Prostate gland (tissue), 2 donors: ENCODE data around the gene ZSWIM5.
"Not testable (repeated sequence)": the region's sequence is repeated elsewhere in the genome, so short reads cannot be mapped to it uniquely, and the experiment has no call there.

Source experiments
- POLR2AphosphoS5 ChIP-seq: sonication (generic); formaldehyde crosslinking; IDR thresholded peaks from one replicate; pipeline ENCODE4 v1.6.1; 2017; ENCODE audit warnings: antibody characterized with exemption
- TF ChIP-seq, protein P1 (sequence below), 4 experiments: fragments of 200-600 bp in 2 of 4; fragments of 450-650 bp in 2 of 4; sonication (generic) in 2 of 4; IDR thresholded peaks; 1 replicate in 3 of 4; 2 replicates in 1 of 4; pipeline ENCODE4 v1.5.1; 2016 to 2019; ENCODE audit warnings: antibody characterized with exemption in 4 of 4, mild to moderate bottlenecking in 2 of 4, moderate library complexity in 2 of 4

- TF ChIP-seq, protein P1, sequence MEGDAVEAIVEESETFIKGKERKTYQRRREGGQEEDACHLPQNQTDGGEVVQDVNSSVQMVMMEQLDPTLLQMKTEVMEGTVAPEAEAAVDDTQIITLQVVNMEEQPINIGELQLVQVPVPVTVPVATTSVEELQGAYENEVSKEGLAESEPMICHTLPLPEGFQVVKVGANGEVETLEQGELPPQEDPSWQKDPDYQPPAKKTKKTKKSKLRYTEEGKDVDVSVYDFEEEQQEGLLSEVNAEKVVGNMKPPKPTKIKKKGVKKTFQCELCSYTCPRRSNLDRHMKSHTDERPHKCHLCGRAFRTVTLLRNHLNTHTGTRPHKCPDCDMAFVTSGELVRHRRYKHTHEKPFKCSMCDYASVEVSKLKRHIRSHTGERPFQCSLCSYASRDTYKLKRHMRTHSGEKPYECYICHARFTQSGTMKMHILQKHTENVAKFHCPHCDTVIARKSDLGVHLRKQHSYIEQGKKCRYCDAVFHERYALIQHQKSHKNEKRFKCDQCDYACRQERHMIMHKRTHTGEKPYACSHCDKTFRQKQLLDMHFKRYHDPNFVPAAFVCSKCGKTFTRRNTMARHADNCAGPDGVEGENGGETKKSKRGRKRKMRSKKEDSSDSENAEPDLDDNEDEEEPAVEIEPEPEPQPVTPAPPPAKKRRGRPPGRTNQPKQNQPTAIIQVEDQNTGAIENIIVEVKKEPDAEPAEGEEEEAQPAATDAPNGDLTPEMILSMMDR (IDR thresholded peaks at IDR 0.05) = not testable (repeated sequence)
- TF ChIP-seq POLR2AphosphoS5 = not testable (repeated sequence)
These were observed 100.3 kb downstream of the ZSWIM5 start for GRCh38 chr1:45106156-45106545.
